Ectodermal cell (in vitro differentiated cells): ENCODE data around the gene C10orf105.

Experiments
- H3K27ac ChIP-seq: 2 replicates; pipeline ENCODE4 v1.7.0; 2013; ENCODE audit warnings: mild to moderate bottlenecking, low read depth, low read length; ENCODE audit not compliant: insufficient read depth, poor library complexity, severe bottlenecking
- H3K27me3 ChIP-seq: 2 replicates; pipeline ENCODE4 v1.7.0; 2013; ENCODE audit warnings: mild to moderate bottlenecking, low read length; ENCODE audit not compliant: insufficient read depth, control insufficient read depth, poor library complexity, severe bottlenecking
- H3K36me3 ChIP-seq: one replicate; pipeline ENCODE4 v1.7.0; 2013; ENCODE audit warnings: low read length; ENCODE audit not compliant: control insufficient read depth, insufficient read depth
- H3K4me1 ChIP-seq: one replicate; pipeline ENCODE4 v1.7.0; 2013; ENCODE audit warnings: low read length; ENCODE audit not compliant: control insufficient read depth, insufficient read depth
- H3K4me3 ChIP-seq: 2 replicates; pipeline ENCODE4 v1.7.0; 2013; ENCODE audit warnings: low read depth, low read length, control low read depth; ENCODE audit not compliant: insufficient read depth
- H3K9me3 ChIP-seq: 2 replicates; pipeline ENCODE4 v1.7.0; 2013; ENCODE audit warnings: mild to moderate bottlenecking, low read length, moderate library complexity; ENCODE audit not compliant: control insufficient read depth
- WGBS, 2 experiments: methylation state at CpG; one replicate each; pipeline ENCODE4 v1.1.7; 2013; ENCODE audit warnings: missing lambda C conversion rate in 2 of 2; 5-methylcytosine and 5-hydroxymethylcytosine counted together

Gene C10orf105

DNA sequence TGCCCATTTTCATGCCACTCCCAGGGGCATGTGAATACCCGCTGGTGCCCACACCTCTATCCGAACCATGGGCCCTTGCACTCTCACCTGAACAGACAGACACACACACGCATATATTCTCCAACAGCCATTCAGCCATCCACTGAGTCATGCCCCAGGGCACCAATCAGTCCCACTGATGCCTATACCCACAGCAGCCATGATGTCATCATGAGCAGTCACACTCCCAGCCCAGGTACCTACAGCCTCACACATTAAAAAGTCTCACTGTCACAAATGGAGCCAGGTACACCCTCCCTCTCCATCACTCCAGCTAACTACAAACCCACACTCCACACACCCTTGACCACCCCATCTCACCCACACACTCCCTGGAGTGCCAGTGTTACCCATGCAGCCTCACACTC is 41.5 kb upstream of the C10orf105 start:
- no peaks in the 10 kb centered on the region for H3K27me3 ChIP-seq
- H3K4me3 ChIP-seq = no peak overlapping the region
- no peak overlapping the region for H3K27ac ChIP-seq
- no peaks in the 10 kb centered on the region for H3K4me1 ChIP-seq
- 87 to 91% methylated on average over 3 of the region's 3 CpGs for WGBS, 2 experiments
- no peaks in the 10 kb centered on the region for H3K9me3 ChIP-seq
- H3K36me3 ChIP-seq = no peaks in the 10 kb centered on the region

DNA sequence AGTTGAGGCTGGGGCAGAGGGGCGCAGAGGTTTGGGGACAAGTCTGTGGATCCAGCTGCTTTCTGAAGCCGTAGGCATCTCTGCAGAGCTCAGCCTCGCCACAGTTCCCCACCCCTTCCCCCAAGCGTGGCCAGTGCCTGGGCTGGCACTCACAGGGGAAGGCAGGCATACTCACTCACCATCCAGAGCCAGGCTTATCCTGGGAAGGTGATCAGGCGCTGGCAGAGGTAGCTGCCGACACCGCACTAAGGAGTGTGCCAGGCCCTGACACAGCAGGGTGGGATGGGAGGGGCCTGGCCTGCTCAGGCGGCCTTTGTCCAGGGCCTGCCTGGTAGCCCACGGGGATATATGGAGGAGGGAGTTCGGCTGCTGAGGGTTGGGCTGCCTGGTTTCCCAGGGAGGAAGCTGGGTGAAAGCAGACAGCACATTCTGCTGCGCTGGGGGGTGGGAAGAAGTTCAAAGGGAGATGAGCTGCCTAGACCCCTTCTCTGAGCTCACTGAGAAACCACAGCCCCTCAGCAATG is 37.9 kb upstream of the C10orf105 start:
- no peaks in the 10 kb centered on the region for H3K27me3 ChIP-seq
- H3K4me3 ChIP-seq = no peak overlapping the region
- H3K36me3 ChIP-seq = no peaks in the 10 kb centered on the region

DNA sequence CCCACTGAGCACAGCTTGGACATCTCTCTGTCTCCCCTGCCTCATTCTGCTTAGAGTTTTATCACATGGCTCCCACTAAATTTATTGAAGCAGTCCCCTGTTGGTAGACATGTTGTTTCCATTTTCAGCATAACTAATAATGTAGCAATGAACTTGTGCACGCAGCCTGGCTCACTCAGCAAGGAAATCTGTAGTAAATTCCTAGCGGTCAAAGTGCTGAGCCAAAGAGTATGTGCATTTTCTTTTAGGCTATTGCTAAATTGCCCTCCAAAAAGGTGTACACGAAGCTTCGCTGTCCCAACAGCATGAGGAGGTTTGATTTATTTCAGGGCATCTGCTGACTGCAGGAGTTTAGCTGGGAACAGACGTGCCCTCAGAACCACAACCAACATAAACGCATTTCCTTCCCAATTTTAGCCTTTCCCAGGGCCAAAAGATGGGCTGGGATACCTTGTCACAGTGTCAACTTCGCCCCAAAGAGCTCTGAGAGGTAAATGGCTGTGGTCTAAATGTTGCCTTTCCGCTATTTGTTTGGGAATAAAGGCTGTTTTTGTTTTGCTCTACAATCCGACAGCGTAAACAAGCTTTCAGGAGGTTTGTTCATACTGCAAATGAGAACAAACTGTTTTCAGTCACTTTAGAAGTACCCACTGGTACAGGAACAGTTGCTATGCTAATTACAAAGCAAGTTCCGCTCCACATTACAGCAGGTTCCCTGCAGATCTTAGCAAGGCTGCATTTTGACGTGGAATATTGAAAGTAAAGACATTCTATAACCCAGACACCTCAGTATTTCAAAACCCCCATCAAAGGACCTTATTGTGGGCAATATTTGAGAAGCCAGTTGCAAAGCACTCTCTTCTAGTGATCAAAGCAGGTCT is 37.0 kb upstream of the C10orf105 start:
- no peak overlapping the region for H3K27ac ChIP-seq
- no peaks in the 10 kb centered on the region for H3K4me1 ChIP-seq
- WGBS, 2 experiments = 85 to 87% methylated on average over 12 of the region's 12 CpGs
- no peaks in the 10 kb centered on the region for H3K9me3 ChIP-seq
- H3K4me3 ChIP-seq = no peak overlapping the region
- H3K36me3 ChIP-seq = no peaks in the 10 kb centered on the region
- no peaks in the 10 kb centered on the region for H3K27me3 ChIP-seq

More for the DNA sequence above, 37.9 kb upstream of the C10orf105 start:
- Histone ChIP-seq H3K9me3 (no peaks in the 10 kb centered on the region), H3K4me1 (no peaks in the 10 kb centered on the region), H3K27ac (no peak overlapping the region)
- WGBS, 2 experiments = 37 to 41% methylated on average over 11 of the region's 11 CpGs

DNA sequence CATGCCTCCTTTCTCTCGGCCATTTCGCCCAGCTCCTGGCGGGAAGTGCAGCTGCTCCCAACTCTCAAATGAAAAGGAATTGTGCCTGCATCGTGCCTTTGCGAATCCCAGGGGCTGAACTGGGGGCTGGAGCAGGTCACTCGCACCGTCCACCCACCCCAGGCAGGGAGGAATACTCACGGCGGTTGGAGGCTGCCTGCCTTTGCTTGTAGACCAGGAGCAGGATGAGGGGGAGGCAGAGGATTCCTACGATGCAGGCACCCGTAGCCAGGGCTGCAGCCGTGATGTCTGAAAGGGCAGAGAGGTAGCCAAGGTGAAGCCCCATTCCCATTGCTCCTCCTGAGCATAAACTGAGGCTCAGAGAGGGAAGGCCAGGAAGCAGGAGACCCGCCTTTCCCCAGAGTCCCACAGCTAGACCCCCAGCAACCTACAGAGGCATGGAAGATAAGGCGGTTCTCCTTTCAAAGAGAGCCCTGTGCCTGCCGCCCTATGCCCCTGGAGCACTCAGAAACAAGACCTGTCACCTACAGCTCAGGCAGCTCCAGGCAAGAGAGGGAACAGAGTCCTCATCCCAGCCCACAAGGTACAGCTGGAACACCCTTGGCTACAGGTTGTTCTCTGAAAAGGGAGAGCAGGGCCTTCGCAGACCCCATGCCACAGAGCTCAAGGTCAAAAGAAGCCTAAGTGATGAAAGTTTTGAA is 35.8 kb upstream of the C10orf105 start:
- H3K36me3 ChIP-seq = no peaks in the 10 kb centered on the region
- no peaks in the 10 kb centered on the region for H3K4me1 ChIP-seq
- no peak overlapping the region for H3K27ac ChIP-seq
- WGBS, 2 experiments = 86 to 87% methylated on average over 16 of the region's 16 CpGs
- H3K27me3 ChIP-seq = no peaks in the 10 kb centered on the region
- H3K9me3 ChIP-seq = no peaks in the 10 kb centered on the region
- H3K4me3 ChIP-seq = no peak overlapping the region

DNA sequence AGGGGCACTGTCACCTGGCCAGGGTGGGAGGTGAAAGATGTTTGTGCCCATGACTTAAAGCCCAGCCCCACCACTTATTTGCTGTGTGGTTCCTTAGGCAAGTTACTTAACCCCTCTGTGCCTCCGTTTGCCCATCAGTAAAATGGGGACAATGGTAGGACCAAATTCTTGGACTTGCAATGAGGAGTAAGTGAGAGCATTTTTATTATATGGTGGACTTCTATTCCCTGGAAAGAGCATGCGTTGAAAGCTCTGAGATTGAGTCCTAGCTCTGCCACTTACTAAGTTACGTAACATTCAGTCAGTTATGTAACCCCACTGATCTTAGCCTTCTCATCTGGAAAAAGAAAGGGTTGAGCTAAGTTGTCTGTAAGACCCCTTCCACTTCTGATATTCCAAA is 35.0 kb upstream of the C10orf105 start:
- no peaks in the 10 kb centered on the region for H3K9me3 ChIP-seq
- no peak overlapping the region for H3K27ac ChIP-seq
- H3K4me1 ChIP-seq = no peaks in the 10 kb centered on the region
- 94 to 95% methylated on average over 3 of the region's 3 CpGs for WGBS, 2 experiments
- no peaks in the 10 kb centered on the region for H3K27me3 ChIP-seq
- no peak overlapping the region for H3K4me3 ChIP-seq
- no peaks in the 10 kb centered on the region for H3K36me3 ChIP-seq

DNA sequence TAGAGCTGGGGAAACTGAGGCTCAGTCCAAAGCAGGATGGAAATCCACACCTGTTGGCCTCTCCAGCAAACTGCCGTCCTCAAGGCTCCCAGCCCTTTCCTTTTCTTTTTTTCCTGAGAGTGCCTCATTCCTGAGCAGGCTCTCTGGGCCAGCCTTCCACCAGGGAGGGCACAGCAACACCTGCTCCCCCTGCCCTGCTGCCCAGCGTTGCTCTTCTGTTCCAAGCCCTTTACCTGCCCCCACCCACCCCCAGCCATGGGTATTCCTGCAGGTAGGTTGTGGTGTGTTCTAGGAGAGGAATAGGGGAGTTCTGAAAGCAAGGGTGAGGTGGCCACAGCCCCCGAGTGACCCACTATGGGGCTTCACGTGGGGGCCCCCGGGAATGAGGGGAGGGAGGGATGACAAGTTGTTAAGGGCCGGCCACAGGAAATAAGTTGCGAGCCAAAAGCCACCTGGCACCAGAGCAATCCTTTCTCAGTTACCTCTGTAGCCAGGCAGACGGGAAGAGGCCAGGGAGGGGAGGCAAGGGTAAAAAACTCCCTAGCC is 34.5 kb upstream of the C10orf105 start:
- H3K27ac ChIP-seq = no peak overlapping the region
- no peaks in the 10 kb centered on the region for H3K9me3 ChIP-seq
- WGBS, 2 experiments = 81 to 86% methylated on average over 8 of the region's 8 CpGs
- no peaks in the 10 kb centered on the region for H3K27me3 ChIP-seq
- no peak overlapping the region for H3K4me3 ChIP-seq
- no peaks in the 10 kb centered on the region for H3K36me3 ChIP-seq
- H3K4me1 ChIP-seq = no peaks in the 10 kb centered on the region

DNA sequence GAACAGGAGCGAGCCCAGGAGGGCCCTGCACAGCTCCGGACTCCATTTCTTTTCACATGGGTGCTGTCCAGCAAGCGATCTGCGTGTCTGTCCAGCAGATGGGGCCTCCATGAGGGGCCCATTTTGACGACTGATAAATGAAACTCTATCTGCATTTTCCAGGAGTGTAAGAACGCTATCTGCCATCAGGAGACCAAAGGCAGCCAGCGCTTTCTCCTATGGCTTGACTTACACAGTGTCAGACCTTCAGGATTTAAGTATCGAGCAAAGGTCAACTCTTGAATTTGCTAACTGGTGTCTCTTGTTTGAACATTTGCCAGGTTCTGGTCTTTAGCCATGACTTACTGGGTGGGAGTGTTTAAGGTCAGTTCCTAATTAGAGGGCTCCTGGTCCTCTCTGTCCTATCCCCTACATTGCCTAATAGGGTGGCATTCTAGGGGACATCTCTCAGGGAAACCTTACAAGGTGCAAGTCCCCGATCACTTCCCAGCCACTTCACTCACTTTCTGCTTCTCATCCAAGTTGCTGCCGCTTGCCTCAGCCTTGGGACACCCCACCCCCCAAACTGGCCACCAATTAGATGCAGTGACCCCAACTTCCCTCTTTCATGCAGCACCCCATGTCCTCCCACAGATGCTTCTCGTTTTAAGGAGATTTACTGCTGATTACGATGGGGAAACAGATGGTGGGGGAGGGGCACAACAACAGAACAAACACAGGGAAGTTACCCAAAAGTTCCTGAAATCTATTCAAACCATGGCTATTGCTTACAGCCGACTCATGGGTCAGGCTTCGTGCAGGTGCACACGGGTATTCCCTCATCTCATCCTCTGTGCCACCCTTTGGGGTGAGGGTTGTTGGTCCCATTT is 33.7 kb upstream of the C10orf105 start:
- WGBS, 2 experiments = 86 to 90% methylated on average over 15 of the region's 15 CpGs
- no peaks in the 10 kb centered on the region for H3K27me3 ChIP-seq

DNA sequence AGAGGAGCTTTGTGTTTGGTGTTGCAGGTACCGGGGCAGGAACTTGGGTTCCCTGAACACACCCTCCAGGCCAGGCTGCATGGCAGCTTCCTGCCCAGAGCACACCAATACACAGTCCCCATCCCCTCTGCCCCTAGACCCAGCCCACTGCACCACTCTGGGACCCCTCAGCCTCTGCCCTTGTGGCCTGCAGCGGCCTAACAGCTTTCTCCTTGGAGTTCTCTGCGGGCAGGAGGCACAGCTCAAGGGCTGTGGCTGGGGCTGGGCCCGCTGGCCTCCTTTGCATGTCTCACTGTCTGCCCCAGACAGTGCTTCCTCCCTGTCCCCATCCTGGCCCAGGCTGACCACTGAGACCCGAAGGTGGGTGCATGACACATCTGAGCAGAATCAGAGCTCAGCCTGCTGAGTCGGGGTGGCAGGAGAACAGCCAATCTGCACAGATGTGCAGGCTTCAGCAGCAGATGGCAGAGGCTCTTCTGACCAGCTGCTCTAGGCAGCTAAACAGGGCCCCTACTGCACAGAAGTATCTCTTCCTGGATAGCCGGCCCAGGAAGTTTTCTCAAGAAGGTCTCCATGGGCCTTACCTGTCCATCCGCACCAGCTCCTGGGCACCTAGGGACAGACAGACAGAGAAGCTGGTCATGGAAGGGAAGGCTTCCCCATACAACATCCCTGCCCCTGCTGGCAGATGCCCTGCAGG is 33.0 kb upstream of the C10orf105 start:
- WGBS, 2 experiments = 84 to 89% methylated on average over 8 of the region's 8 CpGs
- Histone ChIP-seq H3K4me1 (no peaks in the 10 kb centered on the region), H3K4me3 (no peak overlapping the region), H3K9me3 (no peaks in the 10 kb centered on the region), H3K36me3 (no peaks in the 10 kb centered on the region), H3K27ac (no peak overlapping the region), H3K27me3 (no peaks in the 10 kb centered on the region)

More for the DNA sequence above, 33.7 kb upstream of the C10orf105 start:
- no peaks in the 10 kb centered on the region for H3K36me3 ChIP-seq
- H3K9me3 ChIP-seq = no peaks in the 10 kb centered on the region
- no peak overlapping the region for H3K27ac ChIP-seq
- no peak overlapping the region for H3K4me3 ChIP-seq
- H3K4me1 ChIP-seq = no peaks in the 10 kb centered on the region

DNA sequence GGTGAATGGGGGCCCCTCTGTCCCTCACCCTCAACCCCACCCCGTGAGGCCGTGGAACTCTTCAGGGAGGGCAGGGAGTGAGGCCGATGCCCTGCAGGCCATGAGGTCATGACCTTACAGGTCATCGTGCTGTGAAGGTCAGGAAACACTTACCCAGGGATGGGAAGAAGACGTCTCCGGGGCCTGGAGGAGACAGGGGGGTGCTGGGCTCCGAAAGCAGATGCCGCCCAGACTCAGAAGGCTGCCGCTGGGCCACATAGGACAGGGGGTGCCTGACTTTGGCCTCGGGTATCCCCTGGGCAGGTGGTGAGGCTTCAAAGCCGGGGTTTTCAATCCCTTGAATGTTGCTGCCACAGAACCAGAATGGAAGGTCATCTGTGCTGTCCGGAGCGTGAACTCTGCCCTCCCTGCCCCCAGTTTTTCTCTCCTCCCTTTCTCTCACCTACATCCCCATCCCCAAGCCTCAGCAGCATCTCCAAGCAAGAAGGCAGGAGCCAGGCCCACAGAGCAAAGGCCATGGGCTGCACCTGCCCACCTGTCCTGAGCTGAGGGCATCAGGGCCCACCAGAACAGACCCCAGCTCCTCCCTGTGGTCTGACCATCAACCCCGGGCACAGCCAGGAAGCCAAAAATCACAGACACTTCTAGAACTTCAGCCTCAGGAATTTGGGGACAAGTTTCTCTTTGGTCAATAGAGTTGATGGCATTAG is 32.1 kb upstream of the C10orf105 start:
- 91 to 92% methylated on average over 14 of the region's 14 CpGs for WGBS, 2 experiments
- Histone ChIP-seq H3K4me3 (no peak overlapping the region), H3K27ac (no peak overlapping the region), H3K4me1 (peaks cover 2% of the 10 kb centered on the region), H3K36me3 (no peaks in the 10 kb centered on the region), H3K27me3 (no peaks in the 10 kb centered on the region), H3K9me3 (no peaks in the 10 kb centered on the region)
